NCI-H1417 (cell line): ENCODE data around the gene EEF1A2.
A peak's percentile ranks its signal among the peaks of the same experiment; 100 is the strongest.

Experiments
- DNase-seq, 3 experiments: peaks; one replicate each; lab custom pipeline; 2025; lab: John Stamatoyannopoulos, UW

Gene EEF1A2

DNA sequence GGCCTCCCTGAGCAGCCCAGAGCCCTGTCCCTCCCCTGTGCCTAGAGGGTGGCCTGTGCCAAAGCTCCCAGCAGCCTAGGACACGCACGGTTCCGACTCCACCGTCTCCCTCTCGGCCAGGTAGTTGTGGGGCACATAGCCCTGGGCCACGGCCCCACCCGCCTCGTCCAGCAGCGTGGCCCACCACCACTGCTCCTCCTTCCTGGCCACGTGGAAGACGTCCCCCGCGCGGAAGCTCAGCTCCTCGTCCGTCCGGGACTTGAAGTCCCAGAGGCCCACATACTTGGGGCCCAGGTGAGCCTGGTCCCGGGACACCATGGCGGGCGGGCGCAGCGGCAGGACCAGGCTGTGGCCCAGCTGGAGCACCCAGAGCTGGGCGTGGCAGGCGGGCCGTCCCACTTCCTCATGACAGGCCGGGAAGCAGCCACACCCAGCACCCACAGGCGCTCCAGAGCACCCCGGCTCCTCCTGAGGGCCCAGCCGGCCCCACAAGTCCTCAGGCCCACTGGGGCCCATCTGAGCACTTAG, 38.2 kb upstream of the EEF1A2 start, which contains the start of gene PTK6:
Gene PTK6, minus strand, starts transcription at position 380 of the 528 bp plus-strand sequence. Its CDS starts 62 bp downstream, at position 318.
- peak in 1 of 3 experiments; percentile 50 for DNase-seq

DNA sequence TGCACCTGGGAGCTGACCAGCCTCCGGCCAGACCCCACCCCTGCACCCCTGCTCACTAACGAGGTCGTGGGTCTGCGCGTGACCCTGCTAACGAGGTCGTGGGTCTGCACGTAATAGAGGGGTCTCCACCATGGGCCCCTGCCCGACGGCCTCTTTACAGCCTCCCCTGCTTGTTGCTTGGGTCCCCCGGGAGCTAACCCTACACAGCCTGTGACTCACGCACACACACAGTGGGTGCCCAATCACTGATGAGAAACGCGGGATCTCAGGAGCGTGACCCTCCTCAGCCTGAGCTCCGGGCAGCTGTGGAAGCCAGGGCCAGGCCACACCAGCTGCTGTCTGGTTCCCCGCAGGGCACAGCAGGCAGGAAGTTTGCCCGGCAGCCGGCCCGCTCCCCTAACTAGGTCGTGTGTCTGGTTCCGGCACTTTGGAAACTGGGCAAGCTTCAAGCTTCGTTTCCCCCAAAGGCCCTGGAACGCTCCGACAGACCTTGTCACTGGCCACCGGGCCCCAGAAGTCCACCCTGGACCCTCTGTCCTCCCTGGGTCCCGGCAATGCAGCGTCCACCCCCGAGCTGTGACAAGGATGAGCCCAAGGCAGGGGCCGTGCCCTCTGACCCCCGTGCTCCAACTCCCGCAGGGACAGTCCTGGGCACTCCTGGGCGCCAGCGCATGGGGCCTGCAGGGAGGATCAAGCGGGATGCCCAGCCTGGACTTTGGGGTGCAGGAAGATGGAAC, 37.5 kb upstream of the EEF1A2 start:
- DNase-seq = peak in 2 of 3 experiments; percentile 76 to 88

DNA sequence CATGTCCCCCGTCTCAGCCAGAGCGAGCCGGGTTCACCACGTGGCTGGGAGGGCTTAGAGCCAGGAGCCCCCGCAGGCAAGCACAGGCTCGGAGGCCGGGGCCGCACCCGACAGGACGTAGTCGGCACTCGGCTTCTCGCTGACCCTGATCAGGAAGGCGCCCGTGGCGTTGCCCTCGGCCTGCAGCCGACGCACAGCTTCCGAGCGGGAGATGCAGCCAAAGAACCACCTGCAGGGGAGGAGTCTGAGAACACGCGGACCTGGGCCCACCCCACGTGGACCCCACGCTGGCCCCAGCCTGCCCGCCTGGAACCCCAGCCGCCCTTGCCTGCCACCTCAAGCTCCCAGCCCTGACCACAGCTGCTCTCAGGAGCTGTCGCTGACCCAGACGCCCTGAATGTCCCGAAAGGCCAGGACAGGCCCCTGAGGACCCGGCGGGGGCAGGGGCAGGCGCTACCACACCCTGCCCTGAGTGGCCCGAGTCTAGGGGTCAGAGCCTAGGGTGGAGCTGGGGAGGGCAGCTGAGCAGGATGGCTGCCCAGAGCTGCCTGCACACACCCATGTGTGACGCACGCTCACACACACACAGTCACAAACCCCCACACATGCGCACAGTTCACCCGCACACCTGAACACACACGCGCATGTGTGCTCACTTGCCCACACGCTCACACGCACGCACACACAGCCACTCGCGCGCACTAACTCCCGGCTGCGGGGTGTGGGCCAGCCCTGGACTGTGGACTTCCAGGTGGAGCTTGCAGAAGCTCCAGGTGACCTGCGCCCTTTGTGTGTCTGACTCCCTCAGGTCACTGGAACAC, 36.2 kb upstream of the EEF1A2 start:
- DNase-seq = peak in 2 of 3 experiments; percentile 65 to 70

DNA sequence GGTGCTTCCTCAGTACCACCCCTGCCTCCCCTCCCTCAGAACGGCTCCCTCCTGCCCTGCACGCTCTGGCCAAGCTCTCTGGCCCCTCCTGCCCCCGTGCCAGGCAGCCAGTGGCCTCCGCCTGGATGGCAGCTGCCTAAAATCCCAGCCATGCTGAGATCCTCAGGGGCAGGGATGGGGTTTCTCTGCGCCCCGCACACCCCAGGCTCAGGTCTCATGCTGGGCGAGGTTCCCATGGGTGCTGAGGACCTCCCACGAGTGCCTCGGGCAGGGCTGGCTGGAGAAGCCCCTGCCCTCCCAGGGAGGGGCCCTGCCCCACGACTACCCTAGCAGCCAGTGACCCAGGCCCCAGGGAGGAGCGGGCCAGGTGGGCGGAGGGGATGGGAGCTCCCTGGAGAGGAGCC, 35.5 kb upstream of the EEF1A2 start:
- no peak for DNase-seq

DNA sequence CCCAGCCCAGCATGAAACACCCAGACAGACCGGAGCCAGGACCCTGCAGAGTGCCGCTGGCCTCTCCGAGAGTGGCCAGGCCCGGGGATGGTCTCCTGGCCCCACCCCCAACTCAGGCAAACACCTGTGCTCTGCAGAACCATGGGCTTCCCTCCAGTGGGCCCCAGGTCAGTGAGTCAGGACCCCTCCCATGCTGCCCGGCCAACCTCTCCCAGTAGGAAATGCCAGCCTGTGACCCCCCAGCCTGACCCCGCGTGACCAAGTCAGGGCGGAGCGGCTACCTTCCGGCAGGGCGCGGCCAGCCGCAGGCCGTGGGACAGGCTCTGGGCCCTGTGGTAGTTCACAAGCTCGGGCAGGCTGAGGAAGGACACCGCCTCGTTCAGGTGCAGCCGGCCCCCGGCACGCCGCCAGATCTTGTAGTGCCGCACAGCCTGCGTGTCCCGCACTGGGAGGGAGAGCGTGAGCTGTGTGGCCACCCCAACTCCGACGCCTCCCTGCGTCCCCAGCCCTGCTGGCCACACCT, 35.0 kb upstream of the EEF1A2 start:
- DNase-seq = no peak

DNA sequence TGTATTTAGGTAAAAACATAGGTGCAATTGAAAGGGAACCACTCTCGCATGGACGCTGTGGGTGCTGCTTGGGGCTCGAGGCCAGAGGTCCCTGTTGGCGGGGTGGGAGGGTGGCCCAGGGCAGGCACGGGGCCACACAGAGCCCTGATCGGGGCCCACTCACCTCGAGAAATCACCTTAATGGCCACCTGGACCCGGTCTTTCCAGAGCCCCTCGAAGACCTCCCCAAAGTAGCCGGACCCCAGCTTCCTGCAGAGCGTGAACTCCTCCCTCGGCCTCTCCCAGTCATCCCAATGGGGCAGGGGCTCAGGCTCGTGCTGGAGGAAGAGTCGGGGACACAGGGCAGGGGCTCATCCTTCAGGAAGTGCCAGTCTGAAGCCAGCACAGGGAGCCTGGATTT, 34.5 kb upstream of the EEF1A2 start:
- DNase-seq = no peak

DNA sequence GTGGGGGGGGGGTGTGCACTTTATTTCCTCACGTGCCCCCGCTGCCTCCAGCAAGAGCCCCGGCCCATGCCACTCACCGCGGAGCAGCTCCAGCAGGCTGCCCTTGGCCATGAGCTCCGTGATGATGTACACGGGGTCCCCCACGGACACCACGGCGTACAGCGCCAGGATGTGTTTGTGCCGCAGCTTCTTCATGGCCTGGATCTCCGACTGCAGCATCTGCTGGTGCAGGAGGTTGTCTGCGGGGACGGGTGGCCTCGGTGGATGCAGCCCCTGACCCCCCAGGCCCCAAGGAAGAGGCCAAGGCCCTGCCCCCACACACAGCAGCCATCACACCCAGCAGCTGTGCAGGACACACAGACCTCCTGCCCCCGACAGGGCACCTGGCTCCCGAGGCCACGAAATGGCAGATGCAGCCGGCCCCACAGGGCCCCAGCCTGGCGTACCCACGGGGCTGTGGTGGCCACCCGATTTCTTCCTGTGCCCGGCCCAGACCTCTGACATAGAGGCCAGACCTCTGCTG, 33.6 kb upstream of the EEF1A2 start:
- DNase-seq = no peak

DNA sequence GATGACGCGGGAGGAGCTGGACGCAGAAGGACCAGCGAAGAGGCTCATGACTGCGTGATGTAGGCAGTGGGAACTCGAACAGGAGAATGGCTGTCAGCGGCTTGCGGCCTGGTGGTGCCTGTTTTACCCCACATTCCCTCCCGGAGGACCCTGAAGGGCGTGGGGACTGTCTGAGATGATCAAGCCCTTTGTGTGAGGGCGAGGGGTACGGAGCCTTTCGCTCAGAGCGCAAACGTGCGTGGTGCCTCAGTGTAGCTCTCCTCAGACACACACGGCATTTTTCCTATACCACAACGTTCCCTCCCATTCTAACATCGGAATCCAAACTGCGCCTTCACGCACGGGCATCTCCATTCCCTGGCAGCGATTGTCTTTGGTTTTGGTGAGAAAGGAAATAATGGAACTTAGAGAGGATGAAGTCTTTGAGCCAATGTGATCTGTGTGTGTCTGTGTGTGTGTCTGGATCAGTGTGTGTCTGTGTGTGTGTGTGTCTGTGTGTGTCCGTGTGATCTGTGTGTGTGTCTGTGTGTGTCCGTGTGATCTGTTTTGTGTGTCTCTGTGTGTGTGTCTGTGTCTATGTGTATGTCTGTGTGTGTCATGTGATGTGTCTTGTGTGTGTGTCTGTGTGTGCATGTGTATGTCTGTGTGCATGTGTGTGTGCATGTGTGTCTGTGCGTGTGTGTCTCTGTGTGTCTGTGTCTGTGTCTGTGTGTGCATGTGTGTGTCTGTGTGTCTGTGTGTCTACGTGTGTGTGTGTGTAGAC, 33.0 kb upstream of the EEF1A2 start:
- no peak for DNase-seq

DNA sequence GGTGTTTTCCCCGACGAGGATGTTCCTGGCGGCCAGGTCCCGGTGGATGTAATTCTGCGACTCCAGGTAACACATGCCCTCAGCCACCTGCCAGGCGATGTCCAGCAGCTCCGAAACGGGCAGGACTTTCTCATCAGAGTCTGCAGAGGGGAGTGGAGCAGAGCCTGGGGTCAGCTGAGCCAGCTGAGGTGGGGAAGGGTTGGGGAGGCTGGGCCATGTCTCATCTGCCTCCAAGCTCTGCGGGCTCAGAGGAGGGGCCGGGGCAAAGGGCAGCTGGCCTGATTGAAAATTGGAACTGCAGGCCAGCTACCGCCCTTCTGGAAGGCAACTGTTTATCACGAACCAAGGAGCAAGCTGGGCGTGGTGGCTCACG, 31.9 kb upstream of the EEF1A2 start:
- DNase-seq = no peak

DNA sequence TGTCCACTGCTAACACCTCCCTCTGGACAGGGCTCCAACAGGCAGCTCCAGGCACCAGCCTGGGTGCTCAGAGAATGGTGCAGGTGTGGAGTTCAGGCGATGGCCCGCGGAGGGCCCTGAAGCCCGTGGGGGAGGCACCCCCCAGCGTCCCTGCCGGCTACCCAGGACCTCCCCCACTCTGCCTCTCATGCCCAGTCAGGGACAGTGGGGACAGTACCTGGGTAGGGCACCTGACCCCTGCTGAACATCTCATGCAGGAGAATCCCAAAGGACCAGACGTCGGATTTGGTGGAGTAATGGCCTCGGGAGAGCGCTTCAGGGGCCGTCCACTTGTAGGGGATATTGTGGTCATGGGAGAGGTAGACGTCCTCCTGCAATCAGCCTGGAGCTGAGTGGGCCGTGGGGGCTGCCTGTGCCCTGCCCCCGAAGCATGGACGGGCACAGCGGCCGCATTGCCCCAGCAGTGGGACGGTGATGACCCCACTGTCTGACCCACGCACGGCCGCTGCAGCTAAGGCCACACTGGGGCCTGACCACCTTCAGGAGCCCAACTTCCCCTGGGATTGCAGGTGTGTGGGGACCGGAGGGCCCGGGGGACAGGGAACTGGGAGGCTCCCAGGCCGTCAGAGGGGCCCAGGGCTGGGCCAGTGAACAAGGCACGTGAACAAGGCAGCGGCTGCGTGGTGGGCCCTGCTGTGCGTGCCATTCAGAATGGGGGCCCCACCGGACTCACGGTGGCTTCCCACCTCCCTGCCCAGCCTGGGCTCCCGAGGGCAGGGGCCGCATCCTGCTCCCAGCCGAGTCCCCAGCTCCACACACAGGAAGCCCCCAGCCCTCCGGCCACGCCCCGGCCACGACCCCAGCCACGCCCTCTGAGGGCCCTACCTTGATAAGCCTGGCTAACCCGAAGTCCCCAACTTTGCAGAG, 31.2 kb upstream of the EEF1A2 start:
- no peak for DNase-seq

DNA sequence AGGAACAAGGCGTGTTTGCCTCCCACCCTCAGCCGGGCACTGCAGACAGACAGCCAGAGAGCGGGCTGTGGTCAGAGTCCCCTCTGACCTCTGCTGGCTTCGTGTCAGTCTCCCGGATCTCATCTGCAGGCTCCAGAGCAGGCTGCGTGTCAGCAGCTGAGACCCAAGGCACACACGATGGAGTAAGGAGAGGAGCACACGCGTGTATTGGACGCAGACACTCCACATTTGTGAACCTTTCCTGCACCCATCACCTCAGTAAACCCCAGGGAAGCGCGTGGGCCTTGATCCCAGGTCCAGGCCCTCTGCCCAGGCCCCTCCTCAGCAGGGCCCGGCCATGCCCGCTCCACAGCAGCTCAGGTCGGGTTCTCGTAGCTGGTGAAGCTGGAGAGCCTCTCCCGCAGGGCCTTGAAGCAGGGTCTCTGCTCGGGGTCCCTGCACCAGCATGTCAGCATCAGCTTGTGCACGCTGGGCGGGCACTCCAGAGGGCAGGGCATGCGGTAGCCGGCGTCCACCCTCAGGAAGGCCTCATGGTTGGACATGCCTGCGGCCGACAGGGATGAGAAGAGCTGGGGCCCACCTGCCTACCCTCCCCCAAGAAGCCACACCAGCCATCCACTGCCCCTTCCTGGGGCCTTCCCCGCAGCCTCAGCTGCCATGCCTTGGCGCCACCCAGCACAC, 30.4 kb upstream of the EEF1A2 start:
- DNase-seq = no peak

DNA sequence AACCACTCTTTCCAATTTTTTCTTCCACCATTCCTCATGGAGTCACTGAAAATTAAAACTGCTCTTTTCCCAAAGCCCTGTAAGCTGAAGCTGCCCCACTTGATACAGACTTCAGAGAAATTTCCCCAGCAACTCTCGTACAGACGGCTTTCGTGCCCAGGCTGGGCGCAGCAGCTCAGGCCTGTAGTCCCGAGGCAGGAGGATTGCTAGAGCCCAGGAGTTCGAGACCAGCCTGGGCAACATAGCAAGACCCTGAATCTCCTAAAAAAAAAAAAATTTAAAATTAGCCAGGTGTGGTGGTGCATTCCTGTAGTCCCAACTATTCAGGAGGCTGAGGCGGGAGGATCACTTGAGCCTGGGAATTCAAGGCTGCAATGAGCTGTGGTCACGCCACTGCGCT, 28.3 kb upstream of the EEF1A2 start:
- DNase-seq = no peak

DNA sequence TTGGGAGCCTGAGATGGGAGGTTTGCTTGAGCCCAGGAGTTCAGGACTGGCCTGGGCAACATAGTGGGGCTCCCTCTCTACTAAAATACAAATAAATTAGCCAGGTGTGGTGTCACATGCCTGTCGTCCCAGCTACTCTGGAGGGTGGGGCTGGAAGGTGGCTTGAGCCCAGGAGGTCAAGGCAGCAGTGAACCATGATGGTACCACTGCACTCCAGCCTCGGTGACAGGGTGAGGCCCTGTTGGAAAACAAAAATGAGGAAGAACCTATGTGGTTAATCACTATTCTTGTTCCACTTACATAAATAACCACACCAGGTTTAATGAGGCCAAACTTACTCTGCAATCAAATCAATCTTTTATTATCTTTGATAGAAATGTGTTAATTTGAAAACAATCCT, 27.1 kb upstream of the EEF1A2 start:
- DNase-seq = no peak

DNA sequence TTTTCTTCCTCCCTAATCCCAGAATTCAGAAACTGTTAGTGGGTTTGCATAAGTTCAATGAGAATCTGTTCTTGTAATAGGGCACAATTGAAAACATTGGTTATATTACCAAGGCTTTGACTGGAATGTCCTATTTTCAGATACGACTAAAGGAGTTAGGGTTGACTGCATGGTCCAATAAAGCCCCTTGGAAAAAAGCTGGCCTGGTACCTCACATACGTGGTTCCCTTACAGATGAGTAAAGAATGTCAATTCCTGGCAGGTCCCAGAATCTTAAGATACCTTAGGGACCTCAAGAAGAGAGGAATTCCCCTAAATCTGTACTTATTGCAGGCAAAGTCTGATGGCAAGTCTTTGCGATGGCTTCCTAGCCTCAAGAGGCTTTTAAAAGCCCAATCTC, 26.3 kb upstream of the EEF1A2 start:
- DNase-seq = no peak

DNA sequence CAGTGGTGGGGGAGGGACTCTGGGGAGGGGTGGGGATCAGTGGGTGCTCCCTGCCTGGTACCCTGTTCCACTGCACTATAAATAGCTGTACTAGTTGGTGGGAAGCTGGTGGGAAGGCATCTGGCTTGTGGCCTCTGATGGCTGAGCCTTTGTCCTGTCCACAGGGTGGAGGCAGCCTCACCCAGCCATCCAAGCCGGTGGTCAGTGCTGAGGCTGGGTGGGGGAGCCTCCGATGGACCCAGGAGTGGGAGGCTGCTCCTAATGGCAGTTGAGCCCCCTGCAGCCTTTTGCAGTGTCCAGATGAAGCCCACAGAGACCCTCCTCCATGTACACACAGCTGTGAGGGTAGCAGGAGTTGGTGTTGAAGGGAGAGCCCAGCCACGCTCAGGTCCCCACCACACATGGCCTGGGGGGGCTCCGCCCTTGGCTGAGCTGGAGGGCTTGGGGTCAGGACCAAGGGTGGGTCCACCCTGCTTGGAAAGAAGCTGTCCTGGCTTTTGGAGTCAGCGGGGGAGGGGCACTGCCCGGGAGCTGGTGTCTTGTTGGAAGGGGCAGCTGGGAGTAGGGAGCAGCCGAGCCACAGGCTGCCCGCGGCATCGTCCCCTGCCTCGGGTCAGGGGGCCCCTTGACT, 24.2 kb upstream of the EEF1A2 start:
- DNase-seq = no peak

DNA sequence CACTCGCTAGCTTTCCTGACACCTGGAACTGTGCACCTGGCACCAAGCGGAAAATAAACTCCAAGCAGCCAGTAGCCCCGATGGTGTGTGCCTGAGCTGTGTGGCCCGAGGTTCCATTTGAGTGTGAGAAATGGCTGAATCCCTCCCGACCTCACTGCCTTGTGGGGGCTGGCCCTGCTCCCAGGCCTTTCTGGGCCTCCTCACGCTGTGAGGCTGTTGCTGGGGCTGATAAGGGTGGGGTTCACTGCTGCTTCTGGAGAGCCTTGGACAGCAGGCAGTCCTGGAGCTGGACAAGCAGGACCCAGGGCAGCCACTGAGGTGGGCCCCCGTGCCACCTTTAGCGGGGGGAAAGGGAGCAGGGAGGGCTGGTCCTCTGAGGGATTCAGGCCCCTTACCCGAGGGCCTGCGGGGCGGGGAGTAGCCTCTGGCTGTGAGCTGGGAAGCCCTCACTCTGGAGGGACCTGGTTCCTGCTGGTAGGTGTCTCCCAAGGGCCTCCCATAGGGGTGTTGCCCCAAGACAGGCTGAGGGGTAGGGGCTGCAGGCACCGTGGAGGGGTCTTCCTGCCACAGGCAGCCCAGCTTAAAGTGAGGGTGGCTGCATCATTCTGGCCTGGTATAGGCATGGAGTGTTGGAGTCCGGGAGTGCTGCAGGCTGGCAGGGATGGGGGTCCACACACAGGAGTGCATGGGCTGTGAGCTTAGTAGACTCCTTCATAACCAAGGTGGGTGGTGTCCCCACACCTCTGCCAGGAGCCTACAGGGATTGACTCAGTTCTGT, 23.4 kb upstream of the EEF1A2 start:
- DNase-seq = no peak

DNA sequence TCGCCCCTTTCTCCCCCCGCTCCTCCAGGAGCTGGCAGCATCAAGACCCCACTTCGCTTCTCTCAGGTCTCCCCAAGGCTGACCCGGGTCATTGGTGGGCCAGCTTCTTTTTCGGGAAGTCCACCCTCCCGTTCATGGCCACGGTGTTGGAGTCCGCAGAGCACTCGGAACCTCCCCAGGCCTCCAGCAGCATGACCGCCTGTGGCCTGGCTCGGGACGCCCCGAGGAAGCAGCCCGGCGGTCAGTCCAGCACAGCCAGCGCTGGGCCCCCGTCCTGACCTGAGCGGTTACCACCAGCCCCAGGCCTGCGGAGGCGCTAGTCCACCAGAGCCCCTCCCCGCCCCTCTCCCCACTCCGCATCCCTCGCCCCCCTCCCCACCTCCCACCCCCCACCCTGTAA, 22.7 kb upstream of the EEF1A2 start:
- no peak for DNase-seq

DNA sequence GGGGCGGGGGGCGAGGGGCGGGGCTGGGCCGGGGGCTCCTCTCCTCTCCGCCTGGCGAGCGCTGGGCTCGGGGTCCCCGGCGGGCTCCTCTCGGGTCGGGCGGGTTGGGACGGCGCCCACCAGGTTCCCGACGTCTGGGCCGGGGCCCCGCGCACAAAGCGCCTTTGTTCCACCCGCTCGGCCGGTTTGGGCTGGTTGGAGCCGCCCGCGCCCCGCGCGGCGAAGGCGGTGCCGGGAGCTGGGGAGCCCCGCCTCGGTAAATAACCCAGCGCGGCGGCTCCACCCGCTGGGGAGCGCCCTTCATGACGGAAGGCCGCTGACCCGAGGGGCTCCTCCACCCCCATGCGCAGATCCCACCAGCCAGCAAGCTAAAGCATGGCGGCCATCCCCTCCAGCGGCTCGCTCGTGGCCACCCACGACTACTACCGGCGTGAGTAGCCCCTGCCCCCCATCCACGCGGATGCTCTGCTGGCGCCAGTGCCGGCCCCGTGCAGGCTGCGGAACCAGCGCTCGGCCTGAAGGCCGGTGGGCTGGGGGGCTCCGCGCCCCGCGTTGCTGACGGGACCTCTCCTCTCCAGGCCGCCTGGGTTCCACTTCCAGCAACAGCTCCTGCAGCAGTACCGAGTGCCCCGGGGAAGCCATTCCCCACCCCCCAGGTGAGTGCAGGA, 22.2 kb upstream of the EEF1A2 start:
- peak; percentile 76 to 85 (median 83) for DNase-seq
